PC-3 (cell line): ENCODE results near the gene MTLN. TPM values are rescaled to one million over a fixed set of nuclear protein-coding genes. Genes with fewer than 3 reads are reported as not detected.
"Not testable (repeated sequence)": the region's sequence is repeated elsewhere in the genome, so short reads cannot be mapped to it uniquely, and the experiment has no call there.

Experiments
- ATAC-seq: fragments of 200-7000 bp; cut with Tn5 transposase; 2 replicates; pipeline ENCODE4 v1.9.1; 2020; ENCODE audit warnings: mild to moderate bottlenecking, moderate library complexity
- BruUV-seq: library from RNA; stranded (reverse); fragments of 400-500 nt; replicated peaks from 2 replicates; lab custom pipeline; 2021; lab: Mats Ljungman, UMichigan
- CTCF ChIA-PET: fragments of 300-600 bp; sonication (Branson Sonifier 250); formaldehyde crosslinking; loops from one replicate; lab custom pipeline; 2022; ENCODE audit warnings: antibody characterized with exemption; lab: Charles Lee
- POLR2A ChIA-PET: fragments of 300-600 bp; sonication (Branson Sonifier 250); formaldehyde crosslinking; loops from one replicate; lab custom pipeline; 2022; ENCODE audit warnings: antibody characterized with exemption; ENCODE audit not compliant: unreplicated experiment; lab: Charles Lee
- DNase-seq: peaks from one replicate; pipeline ENCODE4 v3.0.0-alpha.2; 2015
- H2AFZ ChIP-seq: fragments of 300-600 bp; sonication (generic); 2 replicates; pipeline ENCODE4 v1.6.0; 2016; ENCODE audit warnings: antibody characterized with exemption, low read length
- H3F3A ChIP-seq: fragments of 300-600 bp; sonication (generic); one replicate; pipeline ENCODE4 v1.6.0; 2017; ENCODE audit warnings: antibody characterized with exemption, low read length, control low read depth, mild to moderate bottlenecking; ENCODE audit not compliant: unreplicated experiment
- H3K27ac ChIP-seq: fragments of 300-600 bp; sonication (generic); 2 replicates; pipeline ENCODE4 v1.5.1; 2016; ENCODE audit warnings: mild to moderate bottlenecking, low read length
- H3K27me3 ChIP-seq: fragments of 300-600 bp; sonication (generic); 2 replicates; pipeline ENCODE4 v1.6.1; 2016; ENCODE audit warnings: low read length, mixed read lengths
- H3K36me3 ChIP-seq: fragments of 300-600 bp; sonication (generic); 2 replicates; pipeline ENCODE4 v1.6.1; 2016; ENCODE audit warnings: low read depth, mixed run types, low read length, mixed read lengths
- H3K4me1 ChIP-seq: fragments of 300-600 bp; sonication (generic); 2 replicates; pipeline ENCODE4 v1.5.1; 2016; ENCODE audit warnings: low read length; ENCODE audit not compliant: insufficient read depth
- H3K4me2 ChIP-seq: fragments of 300-600 bp; sonication (generic); 2 replicates; pipeline ENCODE4 v1.6.0; 2016; ENCODE audit warnings: low read length
- H3K4me3 ChIP-seq: fragments of 300-600 bp; sonication (generic); 2 replicates; pipeline ENCODE4 v1.5.1; 2016; ENCODE audit warnings: mild to moderate bottlenecking, low read length, mixed read lengths
- H3K79me2 ChIP-seq: fragments of 300-600 bp; sonication (generic); 2 replicates; pipeline ENCODE4 v1.6.1; 2017; ENCODE audit warnings: low read length, mixed read lengths
- H3K9ac ChIP-seq: fragments of 300-600 bp; sonication (generic); 2 replicates; pipeline ENCODE4 v1.6.0; 2016; ENCODE audit warnings: mild to moderate bottlenecking, low read length
- H3K9me2 ChIP-seq: fragments of 300-600 bp; sonication (generic); replicated peaks from 2 replicates; pipeline ENCODE4 v1.6.1; 2016; ENCODE audit warnings: mixed run types, low read length, mixed read lengths
- H3K9me3 ChIP-seq: fragments of 300-600 bp; sonication (generic); 2 replicates; pipeline ENCODE4 v1.6.1; 2016; ENCODE audit warnings: low read length, mixed read lengths
- H4K20me1 ChIP-seq: fragments of 300-600 bp; sonication (generic); 2 replicates; pipeline ENCODE4 v1.6.1; 2016; ENCODE audit warnings: low read length, mixed read lengths
- CTCF ChIP-seq: fragments of 300-600 bp; sonication (generic); conservative IDR thresholded peaks from 2 replicates; pipeline ENCODE4 v1.5.1; 2017; ENCODE audit warnings: antibody characterized with exemption, low read depth, mild to moderate bottlenecking, low read length
- EZH2 ChIP-seq: fragments of 300-600 bp; sonication (generic); IDR thresholded peaks from one replicate; pipeline ENCODE4 v1.6.1; 2017; ENCODE audit warnings: antibody characterized with exemption, mild to moderate bottlenecking, low read length; ENCODE audit not compliant: unreplicated experiment
- EZH2phosphoT487 ChIP-seq: fragments of 300-600 bp; sonication (generic); IDR thresholded peaks from 2 replicates; pipeline ENCODE4 v1.6.1; 2018; ENCODE audit warnings: mild to moderate bottlenecking, antibody characterized with exemption, low read length, borderline replicate concordance
- intact Hi-C: fragments of 100-400 bp; cut with micrococcal nuclease; formaldehyde crosslinking; loops from 2 replicates; pipeline ENCODE4 v1.9.0; 2023
- total RNA-seq: library from RNA; depleted of rRNA; stranded (reverse); fragments of >200 nt; gene quantifications from 2 replicates; pipeline ENCODE4 v1.2.3, GENCODE V29; 2014

Gene MTLN
- total RNA-seq, 1 experiment from 2014 or later: 181 TPM

- no peak overlapping the region for H2AFZ ChIP-seq
- no peaks in the 10 kb centered on the region for H3K4me1 ChIP-seq
- H3K9ac ChIP-seq: no peak overlapping the region
- intact Hi-C loops: no loop called here
- H3K4me2 ChIP-seq: no peak overlapping the region
- BruUV-seq: no TSS peak
- ChIA-PET POLR2A (no interaction called here), CTCF (no interaction called here)
- ATAC-seq (no peak), DNase-seq (no peak)
- peaks cover 16% of the 10 kb centered on the region; the same call in 1 of the 2 replicates for H3K27me3 ChIP-seq
- no peak overlapping the region for H3K27ac ChIP-seq
- TF ChIP-seq EZH2 (no peak), EZH2phosphoT487 (no peak), CTCF (no peak)
- H3K4me3 ChIP-seq: no peak overlapping the region
- H4K20me1 ChIP-seq: no peaks in the 10 kb centered on the region
- no peaks in the 10 kb centered on the region for H3K9me2 ChIP-seq
- H3F3A ChIP-seq: no peaks in the 10 kb centered on the region
- H3K79me2 ChIP-seq: no peaks in the 10 kb centered on the region
- H3K9me3 ChIP-seq: no peaks in the 10 kb centered on the region
- H3K36me3 ChIP-seq: no peaks in the 10 kb centered on the region
Observed at GRCh38 chr2:110220190-110220564, 7.8 kb upstream of the MTLN start.

- intact Hi-C loops: no loop called here
- Histone ChIP-seq H3K36me3 (no peaks in the 10 kb centered on the region), H3F3A (no peaks in the 10 kb centered on the region), H3K4me1 (no peaks in the 10 kb centered on the region), H3K4me3 (no peak overlapping the region), H3K27me3 (peaks cover 14% of the 10 kb centered on the region; the same call in 1 of the 2 replicates), H3K9ac (no peak overlapping the region), H3K4me2 (no peak overlapping the region), H2AFZ (no peak overlapping the region), H3K9me2 (no peaks in the 10 kb centered on the region), H4K20me1 (no peaks in the 10 kb centered on the region), H3K9me3 (no peaks in the 10 kb centered on the region), H3K27ac (no peak overlapping the region), H3K79me2 (no peaks in the 10 kb centered on the region)
- ChIA-PET CTCF (no interaction called here), POLR2A (no interaction called here)
- BruUV-seq: no TSS peak
- peak; percentile 27; the same call in 1 of the 2 replicates for ATAC-seq
- DNase-seq: peak; percentile 15
- TF ChIP-seq EZH2 (no peak), EZH2phosphoT487 (no peak), CTCF (no peak)
Observed at GRCh38 chr2:110219496-110220189, 7.3 kb upstream of the MTLN start.

GRCh38 chr2:110218889-110219288, 6.5 kb upstream of the MTLN start:
- H3K4me2 ChIP-seq, CTCF ChIA-PET, POLR2A ChIA-PET, H2AFZ ChIP-seq, H3K4me3 ChIP-seq, H3K27me3 ChIP-seq, DNase-seq, intact Hi-C loops, H3F3A ChIP-seq, H3K9me2 ChIP-seq, H3K9ac ChIP-seq, BruUV-seq, ATAC-seq, H3K79me2 ChIP-seq, H3K27ac ChIP-seq, H3K9me3 ChIP-seq, H3K4me1 ChIP-seq, H4K20me1 ChIP-seq, H3K36me3 ChIP-seq: not testable (repeated sequence)
